CD4-positive, alpha-beta memory T cell (primary cell): ENCODE data around the gene NIT2. TPM values are rescaled to one million over a fixed set of nuclear protein-coding genes. Genes with fewer than 3 reads are reported as not detected.

Source experiments
- CTCF ChIA-PET: fragments of 350-600 bp; sonication (Branson Sonifier 250); formaldehyde crosslinking; loops from one replicate; lab custom pipeline; 2021; ENCODE audit warnings: inconsistent platforms; ENCODE audit not compliant: partially characterized antibody; lab: Charles Lee
- POLR2A ChIA-PET: fragments of 350-600 bp; sonication (Branson Sonifier 250); formaldehyde crosslinking; loops from one replicate; lab custom pipeline; 2021; ENCODE audit not compliant: partially characterized antibody; lab: Charles Lee
- DNase-seq, 5 donors: peaks; one replicate each; pipeline versions ENCODE4 v3.0.0 to v3.0.0-alpha.2; 2020 to 2022; ENCODE audit warnings: mixed read lengths in 1 of 5
- H3K27ac ChIP-seq: one replicate; pipeline ENCODE4 v1.7.0; 2013; ENCODE audit warnings: low read depth, low read length
- H3K27me3 ChIP-seq: 2 replicates; pipeline ENCODE4 v1.7.0; 2013; ENCODE audit warnings: mild to moderate bottlenecking, low read length, moderate library complexity; ENCODE audit not compliant: insufficient read depth
- H3K36me3 ChIP-seq: 2 replicates; pipeline ENCODE4 v1.7.0; 2013; ENCODE audit warnings: mild to moderate bottlenecking, low read length, moderate library complexity; ENCODE audit not compliant: insufficient read depth
- H3K4me1 ChIP-seq: 2 replicates; pipeline ENCODE4 v1.7.0; 2013; ENCODE audit warnings: mild to moderate bottlenecking, low read length, moderate library complexity; ENCODE audit not compliant: insufficient read depth
- H3K4me3 ChIP-seq, 2 donors: one replicate each; pipeline ENCODE4 v1.7.0; 2013; ENCODE audit warnings: low read length in 2 of 2, mild to moderate bottlenecking in 1 of 2
- H3K9me3 ChIP-seq, 2 donors: one replicate each; pipeline ENCODE4 v1.7.0; 2013; ENCODE audit warnings: low read length in 2 of 2, control low read depth in 1 of 2; ENCODE audit not compliant: control insufficient read depth in 1 of 2
- H3K27ac Mint-ChIP-seq, 7 donors: one replicate each; pipeline ENCODE4 v1.8.0; 2020 to 2021; ENCODE audit warnings: mixed read lengths in 7 of 7, mild to moderate bottlenecking in 6 of 7, inconsistent platforms in 3 of 7, moderate library complexity in 3 of 7
- H3K27me3 Mint-ChIP-seq, 2 donors: one replicate each; pipeline ENCODE4 v1.8.0; 2020 to 2021; ENCODE audit warnings: mixed read lengths in 2 of 2
- H3K36me3 Mint-ChIP-seq, 2 donors: one replicate each; pipeline ENCODE4 v1.8.0; 2020 to 2021; ENCODE audit warnings: mixed read lengths in 2 of 2, inconsistent platforms in 1 of 2, mild to moderate bottlenecking in 1 of 2
- H3K4me1 Mint-ChIP-seq, 4 donors: one replicate each; pipeline ENCODE4 v1.8.0; 2020 to 2021; ENCODE audit warnings: mixed read lengths in 4 of 4, mild to moderate bottlenecking in 1 of 4
- H3K4me3 Mint-ChIP-seq, 8 donors: one replicate each; pipeline ENCODE4 v1.8.0; 2020 to 2021; ENCODE audit warnings: mixed read lengths in 8 of 8, mild to moderate bottlenecking in 7 of 8, moderate library complexity in 6 of 8, inconsistent platforms in 3 of 8
- H3K9me3 Mint-ChIP-seq, 8 donors: one replicate each; pipeline ENCODE4 v1.8.0; 2020 to 2021; ENCODE audit warnings: mixed read lengths in 8 of 8, mild to moderate bottlenecking in 5 of 8, inconsistent platforms in 3 of 8, moderate library complexity in 1 of 8
- intact Hi-C: fragments of 100-400 bp; cut with micrococcal nuclease; formaldehyde crosslinking; loops from one replicate; pipeline ENCODE4 v1.15.1; 2023
- polyA plus RNA-seq, 2 donors: library from polyadenylated mRNA; unstranded; fragments of 300-500 nt; fragmentation: Illumina TruSeq; gene quantifications; one replicate each; pipeline ENCODE4 v1.2.3, GENCODE V29; 2021
- total RNA-seq, 2 experiments: library from RNA; stranded (reverse); gene quantifications; one replicate each; pipeline ENCODE4 v1.2.3, GENCODE V29; 2021

NIT2 gene
- total and polyA plus RNA-seq, 4 experiments from 2014 or later, result 30.5 to 45.9 (median 34.3) TPM

GRCh38 chr3:100400419-100400779, 65.8 kb downstream of the NIT2 start:
- peak overlapping the region; percentile 65 to 95 (median 87) for H3K27ac Mint-ChIP-seq
- H3K4me3 ChIP-seq, result peak overlapping the region; percentile 83 to 98
- H3K27me3 Mint-ChIP-seq, result no peaks in the 10 kb centered on the region
- peaks cover 0 to 16% of the 10 kb centered on the region in 2 donors for H3K36me3 Mint-ChIP-seq
- no peaks in the 10 kb centered on the region for H3K9me3 ChIP-seq
- H3K4me1 Mint-ChIP-seq, result peaks cover 38 to 79% (median 61%) of the 10 kb centered on the region in 4 donors
- H3K27ac ChIP-seq, result peak overlapping the region; percentile 85
- H3K4me3 Mint-ChIP-seq, result peak overlapping the region; percentile 96 to 99 (median 97)
- peak; percentile 29 to 77 (median 37) for DNase-seq
- no peaks in the 10 kb centered on the region for H3K36me3 ChIP-seq
- peaks cover 59% of the 10 kb centered on the region for H3K4me1 ChIP-seq
- POLR2A ChIA-PET, result interaction anchor here (0.7 to 3.0 kb wide), 5 partner anchors 66 to 1276 kb away, joined by 3 to 20 read pairs (median 7); partner anchors contain the start of genes NIT2, TBC1D23, TFG and TMEM45A
- intact Hi-C loops, result loop anchor here (2.0 kb wide), 4 partner anchors 92 to 1276 kb away; partner anchors contain the start of genes CMSS1, TMEM45A and ZBTB11
- CTCF ChIA-PET, result interaction anchor here (1.4 to 1.9 kb wide), 2 partner anchors 13 to 140 kb away, joined by 6 read pairs; partner anchors contain the start of gene TBC1D23
- no peaks in the 10 kb centered on the region for H3K27me3 ChIP-seq
- no peaks in the 10 kb centered on the region for H3K9me3 Mint-ChIP-seq

GRCh38 chr3:100400780-100401673, 66.5 kb downstream of the NIT2 start, which contains the start of the genes LNP1 and TOMM70:
Gene LNP1 (plus strand): TSS chr3:100401539. CDS start chr3:100429730, 28,191 bp downstream.
Gene TOMM70 (minus strand): TSS chr3:100401089. CDS start chr3:100400949, 140 bp downstream.
- H3K4me3 Mint-ChIP-seq, result peak within 1 kb of the TSS; percentile 96 to 99 (median 97)
- H3K36me3 ChIP-seq, result no peaks in the 10 kb centered on the region
- H3K9me3 Mint-ChIP-seq, result no peaks in the 10 kb centered on the region
- POLR2A ChIA-PET, result interaction anchor here (0.6 to 3.0 kb wide), 10 partner anchors 15 to 1275 kb away, joined by 3 to 23 read pairs (median 6); partner anchors contain the start of genes NIT2, PCNP, TBC1D23 and TFG
- H3K4me1 Mint-ChIP-seq, result peaks cover 36 to 73% (median 57%) of the 10 kb centered on the region in 4 donors
- no peaks in the 10 kb centered on the region for H3K9me3 ChIP-seq
- DNase-seq, result peak; percentile 94 to 97 (median 95)
- peak within 1 kb of the TSS; percentile 95 to 99 (median 97) for H3K27ac Mint-ChIP-seq
- peaks cover 52% of the 10 kb centered on the region for H3K4me1 ChIP-seq
- H3K4me3 ChIP-seq, result peak within 1 kb of the TSS; percentile 83 to 98
- H3K27me3 Mint-ChIP-seq, result no peaks in the 10 kb centered on the region
- H3K27me3 ChIP-seq, result no peaks in the 10 kb centered on the region
- peaks cover 4 to 16% of the 10 kb centered on the region in 2 donors for H3K36me3 Mint-ChIP-seq
- intact Hi-C loops, result loop anchor here (1.0 to 2.0 kb wide), 8 partner anchors 31 to 1276 kb away; partner anchors contain the start of genes CMSS1, NIT2, TBC1D23 and TFG
- CTCF ChIA-PET, result interaction anchor here (0.8 to 1.9 kb wide), 7 partner anchors 14 to 583 kb away, joined by 3 to 6 read pairs (median 4); partner anchors contain the start of genes CMSS1 and TBC1D23
- H3K27ac ChIP-seq, result peak within 1 kb of the TSS; percentile 85

GRCh38 chr3:100401674-100402041, 67.1 kb downstream of the NIT2 start:
- no peaks in the 10 kb centered on the region for H3K27me3 Mint-ChIP-seq
- H3K36me3 Mint-ChIP-seq, result peaks cover 4 to 16% of the 10 kb centered on the region in 2 donors
- Histone ChIP-seq H3K4me3 (peak overlapping the region; percentile 83 to 98), H3K27ac (peak overlapping the region; percentile 85), H3K4me1 (peaks cover 46% of the 10 kb centered on the region), H3K36me3 (no peaks in the 10 kb centered on the region), H3K27me3 (no peaks in the 10 kb centered on the region), H3K9me3 (no peaks in the 10 kb centered on the region)
- ChIA-PET POLR2A (interaction anchor here (0.9 to 3.0 kb wide), 9 partner anchors 18 to 1275 kb away, joined by 3 to 23 read pairs (median 6); partner anchors contain the start of genes NIT2, PCNP, TBC1D23 and TFG), CTCF (interaction anchor here (0.8 to 1.9 kb wide), 7 partner anchors 16 to 584 kb away, joined by 3 to 6 read pairs (median 4); partner anchors contain the start of genes CMSS1 and TBC1D23)
- peak overlapping the region; percentile 95 to 99 (median 97) for H3K27ac Mint-ChIP-seq
- peak overlapping the region; percentile 96 to 99 (median 97) for H3K4me3 Mint-ChIP-seq
- DNase-seq, result peak in 1 of 5 donors; percentile 78
- no peaks in the 10 kb centered on the region for H3K9me3 Mint-ChIP-seq
- peaks cover 35 to 67% (median 53%) of the 10 kb centered on the region in 4 donors for H3K4me1 Mint-ChIP-seq
- intact Hi-C loops, result loop anchor here (1.0 to 2.0 kb wide), 8 partner anchors 31 to 1275 kb away; partner anchors contain the start of genes CMSS1, NIT2, TBC1D23 and TFG

- ChIA-PET POLR2A (interaction anchor here (1.5 to 3.0 kb wide), 5 partner anchors 17 to 1274 kb away, joined by 3 to 23 read pairs (median 12); partner anchors contain the start of genes NIT2, TBC1D23 and ZBTB11), CTCF (interaction anchor here (0.6 to 1.4 kb wide), 3 partner anchors 50 to 90 kb away, joined by 3 to 4 read pairs (median 3); partner anchors contain the start of gene TMEM45A)
- Mint-ChIP-seq H3K4me1 (peaks cover 33 to 61% (median 50%) of the 10 kb centered on the region in 4 donors), H3K27me3 (no peaks in the 10 kb centered on the region), H3K27ac (peak overlapping the region; percentile 95 to 99 (median 97)), H3K36me3 (peaks cover 6 to 16% of the 10 kb centered on the region in 2 donors), H3K4me3 (peak overlapping the region; percentile 96 to 99 (median 97)), H3K9me3 (peaks cover 0 to 2% (median under 1%) of the 10 kb centered on the region in 8 donors)
- Histone ChIP-seq H3K27ac (peak overlapping the region; percentile 85), H3K27me3 (no peaks in the 10 kb centered on the region), H3K4me1 (peaks cover 42% of the 10 kb centered on the region), H3K36me3 (no peaks in the 10 kb centered on the region), H3K9me3 (no peaks in the 10 kb centered on the region), H3K4me3 (peak overlapping the region; percentile 83 to 98)
- no peak for DNase-seq
- intact Hi-C loops, result no loop called here
These were observed 67.7 kb downstream of the NIT2 start for GRCh38 chr3:100402256-100402655.

- ChIA-PET CTCF (interaction anchor here (1.4 kb wide), 1 partner anchor 86 kb away, joined by 3 read pairs; no protein-coding TSS in a partner anchor), POLR2A (interaction anchor here (1.9 to 3.0 kb wide), 3 partner anchors 31 to 142 kb away, joined by 6 to 23 read pairs (median 20); partner anchors contain the start of genes NIT2 and TBC1D23)
- Mint-ChIP-seq H3K9me3 (peaks cover 0 to 8% (median 4%) of the 10 kb centered on the region in 8 donors), H3K27ac (peak overlapping the region in 4 of 7 donors; percentile 37 to 95 (median 59)), H3K4me1 (peaks cover 33 to 60% (median 48%) of the 10 kb centered on the region in 4 donors), H3K36me3 (peaks cover 12 to 17% of the 10 kb centered on the region in 2 donors), H3K27me3 (no peaks in the 10 kb centered on the region), H3K4me3 (peak overlapping the region in 7 of 8 donors; percentile 13 to 97 (median 96))
- Histone ChIP-seq H3K27ac (no peak overlapping the region), H3K9me3 (no peaks in the 10 kb centered on the region), H3K4me3 (no peak overlapping the region), H3K36me3 (no peaks in the 10 kb centered on the region), H3K27me3 (no peaks in the 10 kb centered on the region), H3K4me1 (peaks cover 42% of the 10 kb centered on the region)
- DNase-seq, result no peak
- intact Hi-C loops, result no loop called here
These were observed 68.3 kb downstream of the NIT2 start for GRCh38 chr3:100402891-100403290.
